Measurements from ENCODE around the gene CDK14. TPM values are rescaled to one million over a fixed set of nuclear protein-coding genes. Genes with fewer than 3 reads are reported as not detected.

CDK14 gene
- total RNA-seq, 4 donors from 2014 or later = 1.1 to 12.7 (median 5.8) TPM

GRCh38 chr7:91228927-91229558 lies 632.9 kb downstream of the CDK14 start:
- 78 to 86% methylated on average over 2 of the region's 2 CpGs for WGBS, 2 donors
- H3K4me3 ChIP-seq (ENCODE audit: low read depth, poor library complexity, severe bottlenecking) = no peak overlapping the region
- no peak for DNase-seq (ENCODE audit: low spot score in 2 of 2)
- TF ChIP-seq, protein P1, sequence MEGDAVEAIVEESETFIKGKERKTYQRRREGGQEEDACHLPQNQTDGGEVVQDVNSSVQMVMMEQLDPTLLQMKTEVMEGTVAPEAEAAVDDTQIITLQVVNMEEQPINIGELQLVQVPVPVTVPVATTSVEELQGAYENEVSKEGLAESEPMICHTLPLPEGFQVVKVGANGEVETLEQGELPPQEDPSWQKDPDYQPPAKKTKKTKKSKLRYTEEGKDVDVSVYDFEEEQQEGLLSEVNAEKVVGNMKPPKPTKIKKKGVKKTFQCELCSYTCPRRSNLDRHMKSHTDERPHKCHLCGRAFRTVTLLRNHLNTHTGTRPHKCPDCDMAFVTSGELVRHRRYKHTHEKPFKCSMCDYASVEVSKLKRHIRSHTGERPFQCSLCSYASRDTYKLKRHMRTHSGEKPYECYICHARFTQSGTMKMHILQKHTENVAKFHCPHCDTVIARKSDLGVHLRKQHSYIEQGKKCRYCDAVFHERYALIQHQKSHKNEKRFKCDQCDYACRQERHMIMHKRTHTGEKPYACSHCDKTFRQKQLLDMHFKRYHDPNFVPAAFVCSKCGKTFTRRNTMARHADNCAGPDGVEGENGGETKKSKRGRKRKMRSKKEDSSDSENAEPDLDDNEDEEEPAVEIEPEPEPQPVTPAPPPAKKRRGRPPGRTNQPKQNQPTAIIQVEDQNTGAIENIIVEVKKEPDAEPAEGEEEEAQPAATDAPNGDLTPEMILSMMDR (IDR thresholded peaks at IDR 0.05) = no peak
- no peak for TF ChIP-seq POLR2A (IDR thresholded peaks at IDR 0.05)
- intact Hi-C loops (cut with DNase I; ENCODE audit: low total_unique reads) = no loop called here

- no peak for TF ChIP-seq POLR2A (IDR thresholded peaks at IDR 0.05)
- TF ChIP-seq, protein P1 (IDR thresholded peaks at IDR 0.05) = no peak
- no peak overlapping the region for H3K4me3 ChIP-seq (ENCODE audit: low read depth, poor library complexity, severe bottlenecking)
- 78 to 89% methylated on average over 2 of the region's 2 CpGs for WGBS, 2 donors
- intact Hi-C loops (cut with DNase I; ENCODE audit: low total_unique reads) = no loop called here
- no peak for DNase-seq (ENCODE audit: low spot score in 2 of 2)
Measured at GRCh38 chr7:91230100-91230499, 634.0 kb downstream of the CDK14 start.

DNA sequence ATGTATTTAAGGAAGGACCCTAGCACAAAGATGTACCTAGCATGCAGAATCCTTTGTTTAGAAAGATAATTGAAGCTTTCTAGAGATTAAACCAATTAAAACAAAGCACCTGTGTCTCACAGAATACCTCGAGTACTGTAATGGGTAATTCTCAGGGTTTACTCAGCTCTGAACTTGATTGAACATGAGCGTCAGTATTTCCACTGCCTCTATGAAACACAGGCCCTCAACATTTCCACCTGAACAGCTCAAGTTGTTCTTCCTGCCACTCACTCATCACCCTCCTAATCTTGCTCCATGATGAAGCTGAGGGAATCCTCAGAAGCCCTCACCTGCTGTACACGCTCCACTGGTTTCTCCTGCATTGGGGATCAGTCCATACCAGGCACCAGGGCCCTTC lies 634.4 kb downstream of the CDK14 start:
- intact Hi-C loops (cut with DNase I; ENCODE audit: low total_unique reads) = no loop called here
- DNase-seq (ENCODE audit: low spot score in 2 of 2) = no peak
- WGBS, 2 donors = 77 to 88% methylated on average over 3 of the region's 3 CpGs
- no peak for TF ChIP-seq POLR2A (IDR thresholded peaks at IDR 0.05)
- TF ChIP-seq, protein P1 (IDR thresholded peaks at IDR 0.05) = no peak
- H3K4me3 ChIP-seq (ENCODE audit: low read depth, poor library complexity, severe bottlenecking) = no peak overlapping the region

DNA sequence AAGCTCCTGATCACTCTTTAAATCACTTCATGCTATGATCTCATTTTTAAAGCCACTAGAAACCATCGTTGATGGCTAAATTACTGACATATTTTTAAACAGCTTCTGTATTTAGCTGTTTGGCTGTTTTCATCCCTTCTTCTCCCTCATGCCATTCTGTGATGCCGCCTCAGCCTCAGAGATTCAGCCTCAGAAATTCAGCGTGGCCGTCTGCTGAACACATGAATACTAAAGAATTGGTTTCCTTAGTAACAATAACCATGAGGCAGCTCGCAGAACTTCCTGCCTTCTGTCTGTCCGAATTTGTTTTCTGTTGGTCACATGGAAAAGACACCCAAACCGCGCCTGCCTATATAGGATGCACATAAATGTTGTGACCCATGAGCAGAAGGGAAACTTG lies 637.1 kb downstream of the CDK14 start:
- H3K4me3 ChIP-seq (ENCODE audit: low read depth, poor library complexity, severe bottlenecking) = no peak overlapping the region
- intact Hi-C loops (cut with DNase I; ENCODE audit: low total_unique reads) = no loop called here
- TF ChIP-seq, protein P1 (IDR thresholded peaks at IDR 0.05) = no peak
- no peak for TF ChIP-seq POLR2A (IDR thresholded peaks at IDR 0.05)
- WGBS, 2 donors = 62 to 68% methylated on average over 8 of the region's 8 CpGs
- DNase-seq (ENCODE audit: low spot score in 2 of 2) = no peak

DNA sequence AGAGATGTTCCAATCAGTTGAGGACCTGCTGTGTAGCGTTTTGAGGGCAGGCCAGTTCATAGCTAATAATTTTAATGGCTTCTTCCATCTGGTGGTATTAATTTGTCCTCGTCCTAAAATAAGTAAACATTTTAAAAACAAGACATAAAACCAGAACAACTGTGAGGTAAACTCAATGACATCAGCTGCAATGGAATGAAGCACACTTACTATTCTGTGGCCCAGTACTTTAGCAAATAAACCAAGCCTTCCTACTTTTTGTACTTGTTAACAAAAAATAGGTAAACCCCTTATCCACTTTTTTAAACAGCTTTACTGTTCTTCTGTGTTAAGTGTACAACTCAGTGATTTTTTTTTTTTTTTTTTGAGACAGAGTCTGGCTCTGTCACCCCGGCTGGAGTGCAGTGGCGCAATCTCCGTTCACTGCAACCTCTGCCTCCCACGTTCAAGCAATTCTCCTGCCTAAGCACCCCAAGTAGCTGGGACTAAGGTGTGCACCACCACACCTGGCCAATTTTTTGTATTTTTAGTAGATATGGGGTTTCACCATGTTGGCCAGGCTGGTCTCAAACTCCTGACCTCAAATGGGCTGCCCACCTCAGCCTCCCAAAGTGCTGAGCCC lies 639.2 kb downstream of the CDK14 start:
- TF ChIP-seq, protein P1 (IDR thresholded peaks at IDR 0.05) = no peak
- TF ChIP-seq POLR2A (IDR thresholded peaks at IDR 0.05) = no peak
- H3K4me3 ChIP-seq (ENCODE audit: low read depth, poor library complexity, severe bottlenecking) = no peak overlapping the region
- WGBS, 2 donors = 81 to 89% methylated on average over 6 of the region's 6 CpGs
- intact Hi-C loops (cut with DNase I; ENCODE audit: low total_unique reads) = no loop called here
- DNase-seq (ENCODE audit: low spot score in 2 of 2) = no peak
